Neural cell (in vitro differentiated cells): ENCODE data around the gene RARG.

Source experiments
- EP300 ChIP-seq: fragments of 450-650 bp; conservative IDR thresholded peaks from 2 replicates; pipeline ENCODE4 v1.6.1; 2014; ENCODE audit warnings: antibody characterized with exemption, mild to moderate bottlenecking, moderate library complexity; ENCODE audit not compliant: poor library complexity, severe bottlenecking
- MXI1 ChIP-seq: fragments of 450-650 bp; conservative IDR thresholded peaks from 2 replicates; pipeline ENCODE4 v1.6.1; 2014; ENCODE audit warnings: antibody characterized with exemption, mild to moderate bottlenecking; ENCODE audit not compliant: poor library complexity, severe bottlenecking
- POLR2AphosphoS5 ChIP-seq: IDR thresholded peaks from 2 replicates; pipeline ENCODE4 v1.6.1; 2012
- RAD21 ChIP-seq: fragments of 450-650 bp; conservative IDR thresholded peaks from 2 replicates; pipeline ENCODE4 v1.6.1; 2014; ENCODE audit warnings: antibody characterized with exemption, mild to moderate bottlenecking, moderate library complexity
- TF ChIP-seq, protein P1 (sequence below): fragments of 450-650 bp; IDR thresholded peaks from 2 replicates; pipeline ENCODE4 v1.5.1; 2014; ENCODE audit warnings: antibody characterized with exemption, mild to moderate bottlenecking, moderate library complexity; ENCODE audit not compliant: poor library complexity, severe bottlenecking

DNA sequence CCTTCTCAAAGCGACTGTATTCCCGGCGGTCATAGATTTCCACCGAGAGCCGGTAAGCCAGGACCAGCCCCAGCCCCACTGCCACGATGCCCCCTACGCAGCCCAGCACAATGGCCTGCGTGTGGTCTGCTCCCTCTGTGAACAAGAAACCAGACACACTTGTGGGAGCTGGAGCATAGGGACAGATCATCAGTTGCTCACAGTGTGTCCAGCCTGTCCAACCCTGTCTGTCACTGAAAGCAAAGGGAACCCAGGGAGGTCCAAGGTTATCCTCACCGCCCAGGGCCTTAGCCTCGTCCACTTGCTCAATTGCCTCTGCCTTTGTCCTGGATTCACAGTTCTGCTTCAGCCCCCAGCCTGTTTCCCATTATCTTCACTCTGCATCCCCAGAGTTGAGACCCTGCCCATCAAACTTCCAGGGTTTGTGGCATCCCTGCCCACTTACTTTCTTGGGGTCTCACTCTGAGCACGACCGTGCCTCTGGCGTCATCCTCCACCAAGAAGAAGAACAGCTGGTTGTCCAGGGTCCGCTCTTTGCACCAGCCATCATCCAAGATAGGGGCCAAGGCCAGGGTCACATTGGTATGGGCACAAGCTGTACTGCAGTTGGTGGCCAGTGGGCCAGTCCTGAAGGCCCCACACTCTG, 40.0 kb downstream of the RARG start:
- TF ChIP-seq, protein P1, sequence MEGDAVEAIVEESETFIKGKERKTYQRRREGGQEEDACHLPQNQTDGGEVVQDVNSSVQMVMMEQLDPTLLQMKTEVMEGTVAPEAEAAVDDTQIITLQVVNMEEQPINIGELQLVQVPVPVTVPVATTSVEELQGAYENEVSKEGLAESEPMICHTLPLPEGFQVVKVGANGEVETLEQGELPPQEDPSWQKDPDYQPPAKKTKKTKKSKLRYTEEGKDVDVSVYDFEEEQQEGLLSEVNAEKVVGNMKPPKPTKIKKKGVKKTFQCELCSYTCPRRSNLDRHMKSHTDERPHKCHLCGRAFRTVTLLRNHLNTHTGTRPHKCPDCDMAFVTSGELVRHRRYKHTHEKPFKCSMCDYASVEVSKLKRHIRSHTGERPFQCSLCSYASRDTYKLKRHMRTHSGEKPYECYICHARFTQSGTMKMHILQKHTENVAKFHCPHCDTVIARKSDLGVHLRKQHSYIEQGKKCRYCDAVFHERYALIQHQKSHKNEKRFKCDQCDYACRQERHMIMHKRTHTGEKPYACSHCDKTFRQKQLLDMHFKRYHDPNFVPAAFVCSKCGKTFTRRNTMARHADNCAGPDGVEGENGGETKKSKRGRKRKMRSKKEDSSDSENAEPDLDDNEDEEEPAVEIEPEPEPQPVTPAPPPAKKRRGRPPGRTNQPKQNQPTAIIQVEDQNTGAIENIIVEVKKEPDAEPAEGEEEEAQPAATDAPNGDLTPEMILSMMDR, result no peak
- TF ChIP-seq RAD21 (no peak), POLR2AphosphoS5 (no peak), MXI1 (no peak), EP300 (no peak)
